GM12878 (cell line): ENCODE data around the gene LDHAL6A. TPM values are rescaled to one million over a fixed set of nuclear protein-coding genes. Genes with fewer than 3 reads are reported as not detected.

Experiments
- BHLHE40 ChIP-seq, 2 experiments: fragments of 450-650 bp in 1 of 2; IDR thresholded peaks; 2 replicates each; pipeline ENCODE4 v1.6.1; 2011 to 2017; ENCODE audit warnings: low read depth in 2 of 2, borderline replicate concordance in 1 of 2, improper control_type of control experiment in 1 of 2, low read length in 1 of 2, mild to moderate bottlenecking in 1 of 2
- HDAC2 ChIP-seq: fragments of 200-600 bp; sonication (generic); IDR thresholded peaks from 2 replicates; pipeline ENCODE4 v1.6.1; 2017
- WRNIP1 ChIP-seq: IDR thresholded peaks from 2 replicates; pipeline ENCODE4 v1.6.1; 2011; ENCODE audit warnings: low read depth, low read length, improper control_type of control experiment, borderline replicate concordance
- polyA plus RNA-seq, 11 experiments: library from polyadenylated mRNA; depleted of rRNA in 4 of 11; unstranded in 6 of 11; stranded (reverse) in 5 of 11; fragments of >200 nt; fragmentation: Nextera tagmentation in 4 of 11; fragmentation: Illumina TruSeq in 1 of 11; extraction: Ambion mirVana in 4 of 11; extraction: Trizol in 1 of 11; gene quantifications; 1 replicate in 1 of 11; 2 replicates in 10 of 11; pipeline versions ENCODE4 v1.2.1 to v1.2.3, GENCODE V29; 2011 to 2016; ENCODE audit warnings: inconsistent platforms in 2 of 11, missing spikeins in 2 of 11, low read depth in 1 of 11
- total RNA-seq, 4 experiments: library from RNA; depleted of rRNA in 3 of 4; stranded (reverse); fragments of >200 nt in 3 of 4; fragmentation: Illumina TruSeq in 1 of 4; extraction: Trizol in 1 of 4; gene quantifications; 2 replicates each; pipeline versions ENCODE4 v1.2.1 to v1.2.3, GENCODE V29; 2013 to 2021
- TF ChIP-seq, protein P1 (sequence below): fragments of 450-650 bp; IDR thresholded peaks from 2 replicates; pipeline ENCODE4 v1.6.1; 2017; ENCODE audit warnings: low read depth, mild to moderate bottlenecking, moderate library complexity
- TF ChIP-seq, protein P2 (sequence below): fragments of 450-650 bp; IDR thresholded peaks from 2 replicates; pipeline ENCODE4 v1.6.1; 2016; ENCODE audit warnings: mild to moderate bottlenecking, moderate library complexity, borderline replicate concordance
- TF ChIP-seq, protein P3 (sequence below): fragments of 450-650 bp; IDR thresholded peaks from 2 replicates; pipeline ENCODE4 v1.6.1; 2018; ENCODE audit warnings: mild to moderate bottlenecking, low read depth, moderate library complexity; ENCODE audit not compliant: partially characterized antibody

LDHAL6A gene
- total and polyA plus RNA-seq, 10 of the 15 experiments (the other 5 are each of a cell fraction or from before 2014, with no cell fraction given), result 0.03 to 0.11 (median 0.09) TPM; not detected in 7

DNA sequence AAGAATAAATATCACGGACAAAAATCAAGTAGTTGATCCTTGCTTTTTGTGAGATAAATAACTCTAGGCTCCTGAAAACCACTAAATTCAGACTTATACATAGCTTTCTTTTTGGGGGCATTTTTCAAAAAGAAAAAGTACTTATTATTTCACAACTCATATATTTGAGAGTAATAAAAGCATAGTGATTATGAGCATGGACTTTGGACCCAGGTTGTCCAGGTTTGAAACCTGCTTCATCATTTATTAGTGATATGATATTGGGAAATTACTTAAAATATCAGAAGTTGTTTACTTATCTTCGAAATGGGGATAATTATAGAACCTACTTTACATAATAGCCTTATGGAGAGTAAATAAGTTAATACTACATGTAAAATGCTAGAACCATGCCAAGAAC is 17.0 kb upstream of the LDHAL6A start (continued):
- TF ChIP-seq, protein P1, sequence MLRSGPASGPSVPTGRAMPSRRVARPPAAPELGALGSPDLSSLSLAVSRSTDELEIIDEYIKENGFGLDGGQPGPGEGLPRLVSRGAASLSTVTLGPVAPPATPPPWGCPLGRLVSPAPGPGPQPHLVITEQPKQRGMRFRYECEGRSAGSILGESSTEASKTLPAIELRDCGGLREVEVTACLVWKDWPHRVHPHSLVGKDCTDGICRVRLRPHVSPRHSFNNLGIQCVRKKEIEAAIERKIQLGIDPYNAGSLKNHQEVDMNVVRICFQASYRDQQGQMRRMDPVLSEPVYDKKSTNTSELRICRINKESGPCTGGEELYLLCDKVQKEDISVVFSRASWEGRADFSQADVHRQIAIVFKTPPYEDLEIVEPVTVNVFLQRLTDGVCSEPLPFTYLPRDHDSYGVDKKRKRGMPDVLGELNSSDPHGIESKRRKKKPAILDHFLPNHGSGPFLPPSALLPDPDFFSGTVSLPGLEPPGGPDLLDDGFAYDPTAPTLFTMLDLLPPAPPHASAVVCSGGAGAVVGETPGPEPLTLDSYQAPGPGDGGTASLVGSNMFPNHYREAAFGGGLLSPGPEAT, result no peak
- TF ChIP-seq, protein P2, sequence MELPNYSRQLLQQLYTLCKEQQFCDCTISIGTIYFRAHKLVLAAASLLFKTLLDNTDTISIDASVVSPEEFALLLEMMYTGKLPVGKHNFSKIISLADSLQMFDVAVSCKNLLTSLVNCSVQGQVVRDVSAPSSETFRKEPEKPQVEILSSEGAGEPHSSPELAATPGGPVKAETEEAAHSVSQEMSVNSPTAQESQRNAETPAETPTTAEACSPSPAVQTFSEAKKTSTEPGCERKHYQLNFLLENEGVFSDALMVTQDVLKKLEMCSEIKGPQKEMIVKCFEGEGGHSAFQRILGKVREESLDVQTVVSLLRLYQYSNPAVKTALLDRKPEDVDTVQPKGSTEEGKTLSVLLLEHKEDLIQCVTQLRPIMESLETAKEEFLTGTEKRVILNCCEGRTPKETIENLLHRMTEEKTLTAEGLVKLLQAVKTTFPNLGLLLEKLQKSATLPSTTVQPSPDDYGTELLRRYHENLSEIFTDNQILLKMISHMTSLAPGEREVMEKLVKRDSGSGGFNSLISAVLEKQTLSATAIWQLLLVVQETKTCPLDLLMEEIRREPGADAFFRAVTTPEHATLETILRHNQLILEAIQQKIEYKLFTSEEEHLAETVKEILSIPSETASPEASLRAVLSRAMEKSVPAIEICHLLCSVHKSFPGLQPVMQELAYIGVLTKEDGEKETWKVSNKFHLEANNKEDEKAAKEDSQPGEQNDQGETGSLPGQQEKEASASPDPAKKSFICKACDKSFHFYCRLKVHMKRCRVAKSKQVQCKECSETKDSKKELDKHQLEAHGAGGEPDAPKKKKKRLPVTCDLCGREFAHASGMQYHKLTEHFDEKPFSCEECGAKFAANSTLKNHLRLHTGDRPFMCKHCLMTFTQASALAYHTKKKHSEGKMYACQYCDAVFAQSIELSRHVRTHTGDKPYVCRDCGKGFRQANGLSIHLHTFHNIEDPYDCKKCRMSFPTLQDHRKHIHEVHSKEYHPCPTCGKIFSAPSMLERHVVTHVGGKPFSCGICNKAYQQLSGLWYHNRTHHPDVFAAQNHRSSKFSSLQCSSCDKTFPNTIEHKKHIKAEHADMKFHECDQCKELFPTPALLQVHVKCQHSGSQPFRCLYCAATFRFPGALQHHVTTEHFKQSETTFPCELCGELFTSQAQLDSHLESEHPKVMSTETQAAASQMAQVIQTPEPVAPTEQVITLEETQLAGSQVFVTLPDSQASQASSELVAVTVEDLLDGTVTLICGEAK, result no peak
- no peak for TF ChIP-seq WRNIP1
- TF ChIP-seq, protein P3, sequence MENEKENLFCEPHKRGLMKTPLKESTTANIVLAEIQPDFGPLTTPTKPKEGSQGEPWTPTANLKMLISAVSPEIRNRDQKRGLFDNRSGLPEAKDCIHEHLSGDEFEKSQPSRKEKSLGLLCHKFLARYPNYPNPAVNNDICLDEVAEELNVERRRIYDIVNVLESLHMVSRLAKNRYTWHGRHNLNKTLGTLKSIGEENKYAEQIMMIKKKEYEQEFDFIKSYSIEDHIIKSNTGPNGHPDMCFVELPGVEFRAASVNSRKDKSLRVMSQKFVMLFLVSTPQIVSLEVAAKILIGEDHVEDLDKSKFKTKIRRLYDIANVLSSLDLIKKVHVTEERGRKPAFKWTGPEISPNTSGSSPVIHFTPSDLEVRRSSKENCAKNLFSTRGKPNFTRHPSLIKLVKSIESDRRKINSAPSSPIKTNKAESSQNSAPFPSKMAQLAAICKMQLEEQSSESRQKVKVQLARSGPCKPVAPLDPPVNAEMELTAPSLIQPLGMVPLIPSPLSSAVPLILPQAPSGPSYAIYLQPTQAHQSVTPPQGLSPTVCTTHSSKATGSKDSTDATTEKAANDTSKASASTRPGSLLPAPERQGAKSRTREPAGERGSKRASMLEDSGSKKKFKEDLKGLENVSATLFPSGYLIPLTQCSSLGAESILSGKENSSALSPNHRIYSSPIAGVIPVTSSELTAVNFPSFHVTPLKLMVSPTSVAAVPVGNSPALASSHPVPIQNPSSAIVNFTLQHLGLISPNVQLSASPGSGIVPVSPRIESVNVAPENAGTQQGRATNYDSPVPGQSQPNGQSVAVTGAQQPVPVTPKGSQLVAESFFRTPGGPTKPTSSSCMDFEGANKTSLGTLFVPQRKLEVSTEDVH, result no peak
- no peak for TF ChIP-seq HDAC2
- no peak for TF ChIP-seq BHLHE40 (IDR thresholded peaks at IDR 0.05; ENCODE audit: borderline replicate concordance in 1 of 2, low read depth in 2 of 2, low read length in 1 of 2)
